ES-I3 (cell line): ENCODE data around the gene MAGI3.
"Not testable (repeated sequence)": the region's sequence is repeated elsewhere in the genome, so short reads cannot be mapped to it uniquely, and the experiment has no call there.

Source experiments
- H3K36me3 ChIP-seq: 2 replicates; pipeline ENCODE4 v1.6.1; 2013; ENCODE audit warnings: mild to moderate bottlenecking, low read length, control low read depth, moderate library complexity; ENCODE audit not compliant: insufficient read depth
- H3K4me1 ChIP-seq: 2 replicates; pipeline ENCODE4 v1.6.1; 2013; ENCODE audit warnings: mild to moderate bottlenecking, control low read depth, low read length; ENCODE audit not compliant: insufficient read depth
- H3K9ac ChIP-seq: 2 replicates; pipeline ENCODE4 v1.6.1; 2013; ENCODE audit warnings: low read depth, mild to moderate bottlenecking, low read length, moderate library complexity
- H3K9me3 ChIP-seq: 2 replicates; pipeline ENCODE4 v1.6.1; 2013; ENCODE audit warnings: mild to moderate bottlenecking, low read length, moderate library complexity; ENCODE audit not compliant: control insufficient read depth, insufficient read depth

The MAGI3 gene

DNA sequence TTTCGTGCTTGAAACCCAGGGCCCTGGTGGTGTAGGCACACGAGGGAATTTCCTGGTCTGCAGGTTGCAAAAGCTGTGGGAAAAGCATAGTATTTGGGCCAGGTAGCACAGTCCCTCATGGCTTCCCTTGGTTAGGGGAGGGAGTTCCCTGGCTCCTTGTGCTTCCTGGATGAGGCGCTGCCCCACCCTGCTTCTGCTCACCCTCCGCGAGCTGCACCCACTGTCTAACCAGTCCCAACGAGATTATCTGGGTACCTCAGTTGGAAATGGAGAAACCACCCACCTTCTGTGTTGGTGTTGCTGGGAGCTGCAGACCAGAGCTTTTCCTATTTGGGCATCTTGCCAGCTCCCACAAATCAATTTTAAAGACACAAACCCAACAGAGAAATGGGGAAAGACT, 186.0 kb downstream of the MAGI3 start:
- Histone ChIP-seq H3K9me3 (no peaks in the 10 kb centered on the region), H3K36me3 (no peaks in the 10 kb centered on the region), H3K9ac (no peak overlapping the region), H3K4me1 (no peaks in the 10 kb centered on the region)

- H3K36me3 ChIP-seq = no peaks in the 10 kb centered on the region
- H3K4me1 ChIP-seq = no peaks in the 10 kb centered on the region
- H3K9me3 ChIP-seq = no peaks in the 10 kb centered on the region
- H3K9ac ChIP-seq = no peak overlapping the region
These were observed 189.1 kb downstream of the MAGI3 start for GRCh38 chr1:113579256-113580018.

DNA sequence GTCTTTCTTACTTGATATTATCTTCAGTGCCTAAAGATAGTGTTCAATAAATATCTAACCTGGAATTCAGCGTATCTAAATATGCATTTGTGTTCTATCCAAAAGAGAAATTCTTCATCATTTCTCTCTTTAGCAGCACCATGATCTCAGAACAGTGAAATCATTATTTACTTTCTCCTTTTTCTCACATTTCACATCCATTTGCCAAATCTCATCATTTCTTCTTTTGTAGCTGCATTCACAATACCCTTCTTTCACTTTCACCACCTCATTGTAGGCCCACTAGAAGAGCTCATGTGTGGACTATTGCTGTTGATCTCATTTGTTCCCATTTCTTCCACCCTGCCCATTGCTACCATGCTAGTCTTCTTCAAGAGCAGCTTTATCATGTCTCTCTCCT, 191.0 kb downstream of the MAGI3 start:
- no peaks in the 10 kb centered on the region for H3K36me3 ChIP-seq
- no peak overlapping the region for H3K9ac ChIP-seq
- H3K9me3 ChIP-seq = no peaks in the 10 kb centered on the region
- H3K4me1 ChIP-seq = no peaks in the 10 kb centered on the region

DNA sequence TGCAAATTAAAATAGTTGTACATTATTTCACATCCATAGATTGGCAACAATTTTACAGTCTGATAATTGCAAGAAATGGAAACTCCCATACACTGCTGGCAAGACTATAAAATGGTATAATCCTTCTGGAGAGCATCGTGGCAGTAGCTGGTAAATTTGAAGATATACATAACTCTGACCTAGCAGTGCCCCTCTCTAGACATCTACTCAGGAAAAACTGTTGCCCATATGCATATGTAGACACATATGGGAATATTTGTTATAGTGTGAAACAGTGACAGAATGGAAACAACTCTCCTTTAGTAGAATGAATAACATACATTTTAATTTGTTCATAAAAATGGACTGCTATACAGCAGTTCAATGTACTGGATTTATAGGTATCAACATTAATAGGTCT, 191.8 kb downstream of the MAGI3 start:
- no peak overlapping the region for H3K9ac ChIP-seq
- no peaks in the 10 kb centered on the region for H3K36me3 ChIP-seq
- no peaks in the 10 kb centered on the region for H3K9me3 ChIP-seq
- H3K4me1 ChIP-seq = no peaks in the 10 kb centered on the region

DNA sequence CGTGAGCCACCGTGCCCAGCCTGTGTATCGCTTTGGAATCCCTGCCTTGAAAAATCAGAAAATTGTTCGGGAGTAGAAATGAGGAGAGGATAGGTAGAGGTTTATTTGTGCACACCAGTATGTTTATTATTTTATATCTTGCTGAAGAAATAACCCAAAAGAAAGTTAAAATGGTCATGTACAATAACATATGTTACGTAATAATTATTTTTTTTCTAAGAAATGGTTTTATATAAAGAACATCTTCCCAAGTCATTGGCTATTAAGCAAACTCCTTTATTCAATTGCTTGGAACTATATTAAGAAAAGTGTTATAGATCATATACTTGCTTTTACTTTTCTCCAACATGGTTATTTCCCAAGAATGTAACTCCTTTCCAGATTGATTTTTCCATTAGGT, 197.2 kb downstream of the MAGI3 start:
- Histone ChIP-seq H3K36me3 (no peaks in the 10 kb centered on the region), H3K4me1 (no peaks in the 10 kb centered on the region), H3K9me3 (no peaks in the 10 kb centered on the region), H3K9ac (no peak overlapping the region)

DNA sequence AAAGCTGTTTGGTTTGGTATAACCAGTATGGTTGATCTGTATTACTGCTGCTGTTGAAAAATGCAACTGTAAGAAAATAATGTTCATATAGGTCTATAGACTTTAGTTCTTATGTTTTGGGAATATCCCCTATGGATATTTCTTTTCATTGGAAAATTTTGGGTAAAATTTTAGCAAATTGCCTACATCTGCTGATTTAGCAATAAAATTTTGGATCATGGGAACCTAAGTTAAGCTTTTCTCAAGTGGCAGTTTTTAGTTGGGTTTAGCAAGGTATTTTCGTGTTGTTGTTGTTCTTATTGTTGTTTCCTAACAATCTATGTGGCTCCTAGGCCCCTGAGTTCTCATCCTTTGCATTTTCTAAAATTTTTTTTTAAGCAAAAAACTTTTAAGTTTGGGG, 201.9 kb downstream of the MAGI3 start:
- H3K9me3 ChIP-seq = no peaks in the 10 kb centered on the region
- no peaks in the 10 kb centered on the region for H3K4me1 ChIP-seq
- H3K9ac ChIP-seq = no peak overlapping the region
- H3K36me3 ChIP-seq = no peaks in the 10 kb centered on the region

GRCh38 chr1:113593550-113594297, 203.4 kb downstream of the MAGI3 start:
- no peak overlapping the region for H3K9ac ChIP-seq
- no peaks in the 10 kb centered on the region for H3K4me1 ChIP-seq
- no peaks in the 10 kb centered on the region for H3K36me3 ChIP-seq
- H3K9me3 ChIP-seq = no peaks in the 10 kb centered on the region; the same call in 1 of the 2 replicates

- not testable (repeated sequence) for H3K36me3 ChIP-seq, H3K9ac ChIP-seq, H3K4me1 ChIP-seq, H3K9me3 ChIP-seq
These were observed 214.2 kb downstream of the MAGI3 start for GRCh38 chr1:113604466-113604865.

- no peaks in the 10 kb centered on the region for H3K4me1 ChIP-seq
- H3K9ac ChIP-seq = no peak overlapping the region
- no peaks in the 10 kb centered on the region for H3K9me3 ChIP-seq
- no peaks in the 10 kb centered on the region for H3K36me3 ChIP-seq
These were observed 214.8 kb downstream of the MAGI3 start for GRCh38 chr1:113605146-113605545.

GRCh38 chr1:113608399-113608798, 218.1 kb downstream of the MAGI3 start:
- H3K9ac ChIP-seq = no peak overlapping the region
- H3K9me3 ChIP-seq = no peaks in the 10 kb centered on the region
- H3K36me3 ChIP-seq = no peaks in the 10 kb centered on the region
- no peaks in the 10 kb centered on the region for H3K4me1 ChIP-seq

GRCh38 chr1:113610372-113610771, 220.1 kb downstream of the MAGI3 start:
- peaks cover 8% of the 10 kb centered on the region; the same call in 1 of the 2 replicates for H3K4me1 ChIP-seq
- H3K9me3 ChIP-seq = no peaks in the 10 kb centered on the region
- H3K9ac ChIP-seq = no peak overlapping the region
- no peaks in the 10 kb centered on the region for H3K36me3 ChIP-seq

GRCh38 chr1:113615425-113615824, 225.1 kb downstream of the MAGI3 start:
- no peaks in the 10 kb centered on the region for H3K9me3 ChIP-seq
- H3K36me3 ChIP-seq = no peaks in the 10 kb centered on the region
- peaks cover 18% of the 10 kb centered on the region for H3K4me1 ChIP-seq
- H3K9ac ChIP-seq = no peak overlapping the region

- H3K36me3 ChIP-seq = no peaks in the 10 kb centered on the region
- no peaks in the 10 kb centered on the region for H3K9me3 ChIP-seq
- H3K9ac ChIP-seq = no peak overlapping the region
- H3K4me1 ChIP-seq = peaks cover 18% of the 10 kb centered on the region
These were observed 225.8 kb downstream of the MAGI3 start for GRCh38 chr1:113616156-113616555.

DNA sequence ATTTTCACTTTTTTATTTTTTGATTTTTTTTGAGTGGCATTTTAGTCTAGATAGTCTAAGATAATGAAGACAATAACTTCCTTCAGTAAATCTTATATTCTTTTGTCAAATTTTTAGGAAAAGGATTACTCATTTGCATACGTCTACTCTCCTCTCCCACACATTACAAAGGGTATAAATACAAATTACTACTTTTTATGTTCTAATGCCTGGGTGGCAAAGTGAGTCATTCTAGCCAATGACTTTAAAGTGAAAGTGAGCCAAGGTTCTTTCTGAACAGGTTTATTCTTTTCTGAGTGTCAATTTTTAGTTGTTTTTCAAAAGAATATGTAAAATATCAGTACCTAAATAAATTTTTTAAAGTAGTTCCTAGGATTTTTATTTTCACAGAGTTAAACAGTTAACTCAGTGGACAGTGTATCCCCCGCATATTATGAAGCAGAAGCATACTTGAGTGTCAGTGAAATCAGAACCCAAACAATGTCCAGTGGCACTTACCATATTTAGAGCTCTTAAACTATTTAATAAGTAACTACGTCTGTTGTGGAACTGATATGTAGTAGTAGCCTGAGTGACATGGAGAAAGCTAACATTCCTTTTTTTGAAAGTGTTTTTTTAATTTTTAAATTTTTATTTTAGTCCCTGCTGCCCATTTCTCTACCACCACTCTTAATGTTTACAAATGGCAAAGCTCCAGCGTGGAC, 227.3 kb downstream of the MAGI3 start:
- Histone ChIP-seq H3K9ac (no peak overlapping the region), H3K36me3 (no peaks in the 10 kb centered on the region), H3K9me3 (no peaks in the 10 kb centered on the region), H3K4me1 (peaks cover 18% of the 10 kb centered on the region)

DNA sequence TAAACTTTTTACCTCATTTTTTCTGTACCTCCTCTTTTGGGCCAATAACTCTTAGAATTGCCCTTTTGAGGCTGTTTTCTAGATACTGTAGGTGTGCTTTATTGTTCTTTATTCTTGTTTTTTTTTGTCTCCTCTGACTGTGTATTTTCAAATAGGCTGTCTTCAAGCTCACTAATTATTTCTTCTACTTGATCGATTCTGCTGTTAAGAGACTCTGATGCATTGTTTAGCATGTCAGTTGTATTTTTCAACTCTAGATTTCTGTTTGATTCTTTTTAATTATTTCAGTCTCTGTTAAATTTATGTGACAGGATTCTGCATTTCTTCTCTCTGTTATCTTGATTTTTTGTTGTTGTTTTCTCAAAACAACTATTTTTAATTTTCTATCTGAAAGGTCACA, 238.7 kb downstream of the MAGI3 start:
- no peak overlapping the region for H3K9ac ChIP-seq
- H3K9me3 ChIP-seq = no peaks in the 10 kb centered on the region
- no peaks in the 10 kb centered on the region; the same call in 1 of the 2 replicates for H3K36me3 ChIP-seq
- H3K4me1 ChIP-seq = peaks cover 12% of the 10 kb centered on the region
